H7 (cell line): ENCODE measurements around the gene ACSBG1. TPM values are rescaled to one million over a fixed set of nuclear protein-coding genes. Genes with fewer than 3 reads are reported as not detected.

Experiments used
- DNase-seq: peaks from one replicate; pipeline ENCODE4 v3.0.0; 2012
- H3K27me3 ChIP-seq: 2 replicates; pipeline ENCODE4 v1.6.0; 2011; ENCODE audit warnings: mild to moderate bottlenecking, low read length; ENCODE audit not compliant: control insufficient read depth, insufficient read depth
- H3K36me3 ChIP-seq: replicated peaks from 2 replicates; pipeline ENCODE4 v1.5.1; 2011; ENCODE audit warnings: low read length; ENCODE audit not compliant: control insufficient read depth, insufficient read depth
- H3K4me3 ChIP-seq: 2 replicates; pipeline ENCODE4 v1.5.1; 2011; ENCODE audit warnings: low read depth, mild to moderate bottlenecking, control low read depth, low read length, moderate library complexity; ENCODE audit not compliant: insufficient read depth
- total RNA-seq: library from RNA; depleted of rRNA; stranded (reverse); fragments of >200 nt; shearing (Covaris generic); gene quantifications from 2 replicates; pipeline ENCODE4 v1.2.3, GENCODE V29; 2014

ACSBG1 gene
- total RNA-seq, 1 experiment from 2014 or later: 3.9 TPM

- no peak for DNase-seq
- no peaks in the 10 kb centered on the region for H3K27me3 ChIP-seq
- no peak overlapping the region for H3K4me3 ChIP-seq
- no peaks in the 10 kb centered on the region for H3K36me3 ChIP-seq
Measured at GRCh38 chr15:78182821-78183220, 51.5 kb downstream of the ACSBG1 start.

DNA sequence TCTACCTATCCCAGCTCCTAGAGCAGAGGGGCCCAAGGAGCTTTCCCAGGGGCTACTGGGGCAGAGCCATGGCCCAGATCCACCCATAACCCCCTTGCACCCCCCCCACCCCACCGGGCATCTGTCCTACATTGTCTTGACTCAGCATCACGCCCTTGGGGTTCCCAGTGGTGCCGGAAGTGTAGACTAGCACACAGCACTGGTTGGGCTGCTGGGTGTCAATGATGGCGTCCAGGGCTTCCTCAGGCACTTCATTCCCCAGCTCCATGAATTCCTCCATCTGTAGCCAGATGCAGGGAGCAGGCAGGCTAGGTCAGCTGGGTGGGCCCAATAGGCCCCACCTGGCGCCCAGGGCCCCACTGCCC, 52.0 kb downstream of the ACSBG1 start:
- peak; percentile 18 for DNase-seq
- H3K36me3 ChIP-seq: no peaks in the 10 kb centered on the region
- H3K27me3 ChIP-seq: no peaks in the 10 kb centered on the region
- no peak overlapping the region for H3K4me3 ChIP-seq

- Histone ChIP-seq H3K27me3 (no peaks in the 10 kb centered on the region), H3K36me3 (no peaks in the 10 kb centered on the region), H3K4me3 (no peak overlapping the region)
- DNase-seq: no peak
Measured at GRCh38 chr15:78179906-78180305, 54.5 kb downstream of the ACSBG1 start.

DNA sequence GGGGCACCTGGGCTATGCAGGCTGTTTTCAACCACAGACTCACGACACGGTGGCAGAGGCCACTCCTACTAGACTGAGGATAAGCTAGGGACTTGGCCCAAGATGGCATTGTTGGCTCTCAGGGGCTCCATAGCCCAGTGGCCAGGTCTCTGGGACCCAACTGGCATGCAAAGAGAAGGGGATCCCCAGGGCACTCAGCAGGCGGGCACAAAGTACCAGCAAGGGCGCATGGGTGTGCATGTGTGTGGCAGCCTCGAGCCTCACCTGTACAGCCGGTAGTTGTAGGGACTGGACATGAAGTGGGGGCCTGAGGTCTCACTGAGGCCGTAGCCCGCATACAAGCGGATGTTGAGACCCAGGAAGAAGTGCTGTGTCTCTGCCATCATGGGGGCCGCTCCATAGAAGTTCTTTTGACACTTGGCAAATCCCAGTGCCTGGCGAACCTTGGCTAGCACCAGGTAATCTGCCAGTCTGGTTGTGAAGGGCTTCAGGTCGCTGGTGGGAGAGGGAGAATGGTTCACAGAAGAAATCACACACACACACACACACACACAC, 55.0 kb downstream of the ACSBG1 start:
- Histone ChIP-seq H3K4me3 (no peak overlapping the region), H3K36me3 (no peaks in the 10 kb centered on the region), H3K27me3 (no peaks in the 10 kb centered on the region)
- DNase-seq: no peak

DNA sequence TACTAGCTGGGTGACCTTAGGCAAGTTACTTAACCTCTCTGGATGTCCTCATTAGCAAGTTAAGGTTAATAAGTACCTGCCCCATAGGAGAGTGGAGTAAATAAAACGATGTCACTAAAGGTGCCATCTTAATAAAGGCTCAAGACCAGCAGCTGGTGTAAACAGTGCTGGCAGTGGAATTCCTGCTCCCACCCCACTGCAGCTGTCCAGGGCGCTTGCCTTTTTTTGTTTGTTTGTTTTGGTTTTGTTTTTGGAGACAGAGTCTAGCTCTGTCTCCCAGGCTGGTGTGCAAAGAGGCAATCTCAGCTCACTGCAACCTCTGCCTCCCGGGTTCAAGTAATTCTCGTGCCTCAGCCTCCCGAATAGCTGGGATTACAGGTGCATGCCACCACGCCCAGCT, 56.3 kb downstream of the ACSBG1 start:
- Histone ChIP-seq H3K27me3 (no peaks in the 10 kb centered on the region), H3K36me3 (no peaks in the 10 kb centered on the region), H3K4me3 (no peak overlapping the region)
- DNase-seq: no peak

DNA sequence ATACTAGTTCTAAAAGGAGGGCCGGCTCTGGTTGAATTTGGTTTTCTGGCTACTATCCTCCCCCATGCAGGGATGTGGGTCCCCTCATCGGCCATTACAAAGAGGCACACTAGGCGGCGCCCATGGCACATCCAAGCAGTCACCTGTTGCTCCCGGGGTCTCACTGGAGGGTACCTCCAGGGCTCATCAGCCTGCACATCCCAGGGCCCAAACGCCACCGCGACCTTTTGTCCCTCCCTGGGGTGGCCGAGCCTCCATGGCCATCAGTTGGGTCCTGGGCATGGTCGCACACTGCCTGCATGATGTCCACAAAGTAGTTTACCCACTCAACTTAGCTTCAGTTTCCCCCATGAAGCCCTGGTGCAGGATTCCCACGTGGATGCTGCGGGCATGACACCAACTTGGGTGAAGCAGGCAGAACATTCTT, 56.9 kb downstream of the ACSBG1 start:
- Histone ChIP-seq H3K4me3 (no peak overlapping the region), H3K27me3 (no peaks in the 10 kb centered on the region), H3K36me3 (no peaks in the 10 kb centered on the region)
- peak; percentile 93 for DNase-seq

GRCh38 chr15:78175330-78175729, 59.0 kb downstream of the ACSBG1 start:
- Histone ChIP-seq H3K4me3 (no peak overlapping the region), H3K36me3 (peaks cover 1% of the 10 kb centered on the region), H3K27me3 (no peaks in the 10 kb centered on the region)
- DNase-seq: no peak

- DNase-seq: no peak
- H3K4me3 ChIP-seq: no peak overlapping the region
- H3K27me3 ChIP-seq: no peaks in the 10 kb centered on the region
- peaks cover 6% of the 10 kb centered on the region for H3K36me3 ChIP-seq
Measured at GRCh38 chr15:78174401-78174800, 60.0 kb downstream of the ACSBG1 start.

DNA sequence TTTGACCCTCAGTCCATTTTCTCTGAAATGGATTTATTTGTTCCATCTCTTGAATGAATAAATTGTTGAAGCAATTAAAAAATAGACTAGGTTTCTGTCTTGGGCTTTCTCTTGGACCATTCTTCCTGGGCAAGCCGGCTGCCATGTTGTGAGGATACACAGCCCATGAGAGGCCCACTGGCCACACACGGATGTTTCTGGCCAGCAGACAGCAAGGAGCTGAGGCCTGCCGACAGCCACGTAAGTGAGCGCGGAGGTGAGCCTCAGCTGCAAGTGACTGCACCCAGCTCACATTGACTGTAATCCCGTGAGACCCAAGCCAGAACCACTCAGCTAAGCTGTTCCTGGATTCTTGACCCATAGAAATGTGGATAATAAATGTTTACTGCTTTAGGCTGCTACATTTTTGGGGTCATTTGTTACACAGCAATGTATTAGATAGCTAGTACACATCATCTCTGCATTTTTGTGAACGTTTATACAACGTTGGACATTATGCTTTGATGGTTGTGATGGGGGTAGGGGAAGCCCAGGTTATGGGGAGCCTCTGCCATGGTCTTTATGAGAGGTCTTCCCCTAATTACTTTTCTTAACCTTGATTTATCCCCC, 62.4 kb downstream of the ACSBG1 start:
- Histone ChIP-seq H3K27me3 (no peaks in the 10 kb centered on the region), H3K36me3 (peaks cover 11% of the 10 kb centered on the region), H3K4me3 (no peak overlapping the region)
- no peak for DNase-seq

DNA sequence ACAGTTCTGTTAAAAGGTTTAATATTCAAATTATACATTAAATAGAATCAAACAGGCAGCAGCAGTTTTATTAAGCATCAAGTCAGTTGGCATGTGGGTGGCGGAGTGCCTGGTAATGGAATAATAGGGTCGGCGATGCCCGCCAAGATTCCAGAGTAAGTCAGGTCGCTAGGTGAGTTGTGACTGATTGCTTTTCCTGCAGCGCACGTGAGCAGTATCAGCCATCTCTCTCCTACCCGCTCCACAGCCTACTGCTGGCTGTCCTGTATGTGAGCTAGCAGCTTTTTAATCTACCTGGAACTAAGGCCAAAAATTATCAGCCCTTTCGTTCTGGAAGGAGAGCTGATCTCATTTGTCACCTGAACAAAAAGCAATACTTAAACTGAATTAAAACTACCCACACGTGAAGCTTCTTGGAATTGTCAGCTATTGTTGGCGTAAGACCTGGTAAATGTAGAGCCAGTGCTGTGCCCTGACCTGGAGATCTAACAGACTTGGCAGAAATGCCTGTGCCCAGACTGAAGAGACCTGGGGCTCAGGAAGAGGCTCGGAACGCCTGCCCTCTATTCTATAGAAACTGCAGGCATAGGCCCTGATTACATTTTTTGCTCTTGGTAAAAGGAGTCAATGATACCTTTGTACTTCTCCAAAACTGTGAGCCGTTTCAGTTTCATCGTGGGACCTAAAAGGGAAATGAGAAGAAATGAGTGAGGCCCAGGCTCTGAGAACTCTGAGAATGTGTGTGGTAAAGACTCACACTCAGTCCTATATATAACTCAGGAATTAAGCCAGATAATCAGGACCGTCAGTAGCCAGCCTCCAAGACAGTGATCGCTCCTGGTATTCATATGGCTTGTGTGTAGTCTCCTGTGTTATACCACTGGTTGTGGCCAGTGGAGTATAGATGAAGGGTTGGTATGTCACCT, 63.3 kb downstream of the ACSBG1 start:
- no peak overlapping the region for H3K4me3 ChIP-seq
- H3K27me3 ChIP-seq: no peaks in the 10 kb centered on the region
- no peak for DNase-seq
- peaks cover 11% of the 10 kb centered on the region for H3K36me3 ChIP-seq

DNA sequence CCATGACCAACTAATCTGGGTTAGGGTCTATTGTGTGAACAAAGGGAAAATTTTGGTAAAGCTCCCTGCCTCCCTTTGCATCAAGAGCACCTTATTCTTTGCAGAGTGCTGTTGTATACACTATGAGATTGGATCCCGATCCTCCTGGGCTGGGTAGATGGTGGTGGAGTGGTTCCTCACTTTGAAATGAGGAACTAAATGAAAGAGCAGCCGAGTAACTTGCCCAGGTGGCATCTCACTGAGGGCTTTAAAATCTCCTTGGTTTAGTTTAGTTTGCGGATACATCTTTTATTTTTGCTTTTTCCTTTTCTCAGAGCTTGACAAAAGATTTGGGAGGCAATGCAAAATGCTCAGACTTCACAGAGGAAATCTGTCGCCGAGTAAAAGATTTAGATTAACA, 65.8 kb downstream of the ACSBG1 start:
- H3K4me3 ChIP-seq: no peak overlapping the region
- H3K36me3 ChIP-seq: peaks cover 17% of the 10 kb centered on the region
- DNase-seq: no peak
- H3K27me3 ChIP-seq: no peaks in the 10 kb centered on the region

DNA sequence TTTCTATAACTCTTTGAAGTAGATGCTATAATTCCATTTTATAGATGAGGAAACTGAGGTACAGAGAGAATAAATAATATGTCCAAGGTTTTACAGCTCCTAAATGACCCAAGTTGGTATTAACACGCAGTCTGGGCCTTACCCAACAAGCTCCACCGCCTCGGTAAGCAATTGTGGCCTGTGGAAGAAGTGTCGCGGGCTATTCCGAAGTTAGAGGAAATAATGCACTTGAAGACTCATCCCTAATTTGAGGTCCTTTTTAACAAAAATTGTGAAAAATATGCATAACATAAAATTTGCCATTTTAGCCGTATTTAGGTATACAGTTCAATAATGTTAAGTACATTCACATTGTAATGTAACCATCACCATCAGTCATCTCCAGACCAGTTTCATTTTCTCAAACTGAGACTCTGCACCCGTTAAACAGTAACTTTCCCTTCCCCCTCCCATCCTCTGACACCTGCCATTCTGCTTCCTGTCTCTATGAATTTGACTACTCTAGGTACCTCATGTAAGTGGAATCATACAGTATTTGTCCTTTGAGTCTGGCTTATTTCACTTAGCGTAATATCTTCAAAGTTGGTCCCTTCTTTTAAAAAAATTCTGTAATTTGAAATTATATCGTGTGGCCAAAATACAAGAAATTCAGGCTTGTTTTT, 67.0 kb downstream of the ACSBG1 start:
- DNase-seq: no peak
- Histone ChIP-seq H3K36me3 (peaks cover 17% of the 10 kb centered on the region), H3K27me3 (no peaks in the 10 kb centered on the region), H3K4me3 (no peak overlapping the region)

GRCh38 chr15:78164010-78164409, 70.4 kb downstream of the ACSBG1 start:
- no peak overlapping the region for H3K4me3 ChIP-seq
- peaks cover 15% of the 10 kb centered on the region for H3K36me3 ChIP-seq
- no peak for DNase-seq
- no peaks in the 10 kb centered on the region for H3K27me3 ChIP-seq

- H3K4me3 ChIP-seq: no peak overlapping the region
- no peaks in the 10 kb centered on the region for H3K27me3 ChIP-seq
- no peak for DNase-seq
- H3K36me3 ChIP-seq: peaks cover 10% of the 10 kb centered on the region
Measured at GRCh38 chr15:78162038-78162437, 72.3 kb downstream of the ACSBG1 start.

GRCh38 chr15:78159395-78159794, 75.0 kb downstream of the ACSBG1 start:
- Histone ChIP-seq H3K36me3 (peaks cover 4% of the 10 kb centered on the region), H3K4me3 (no peak overlapping the region), H3K27me3 (no peaks in the 10 kb centered on the region)
- DNase-seq: no peak
